CD4-positive, alpha-beta T cell treated with Interleukin-6 at 100 ng/mL for 8 hours (primary cell): ENCODE data around the gene UQCRH.

Experiments
- DNase-seq: peaks from one replicate; pipeline ENCODE4 v3.0.0-alpha.2; 2020; ENCODE audit warnings: mixed read lengths, low spot score

Gene UQCRH

DNA sequence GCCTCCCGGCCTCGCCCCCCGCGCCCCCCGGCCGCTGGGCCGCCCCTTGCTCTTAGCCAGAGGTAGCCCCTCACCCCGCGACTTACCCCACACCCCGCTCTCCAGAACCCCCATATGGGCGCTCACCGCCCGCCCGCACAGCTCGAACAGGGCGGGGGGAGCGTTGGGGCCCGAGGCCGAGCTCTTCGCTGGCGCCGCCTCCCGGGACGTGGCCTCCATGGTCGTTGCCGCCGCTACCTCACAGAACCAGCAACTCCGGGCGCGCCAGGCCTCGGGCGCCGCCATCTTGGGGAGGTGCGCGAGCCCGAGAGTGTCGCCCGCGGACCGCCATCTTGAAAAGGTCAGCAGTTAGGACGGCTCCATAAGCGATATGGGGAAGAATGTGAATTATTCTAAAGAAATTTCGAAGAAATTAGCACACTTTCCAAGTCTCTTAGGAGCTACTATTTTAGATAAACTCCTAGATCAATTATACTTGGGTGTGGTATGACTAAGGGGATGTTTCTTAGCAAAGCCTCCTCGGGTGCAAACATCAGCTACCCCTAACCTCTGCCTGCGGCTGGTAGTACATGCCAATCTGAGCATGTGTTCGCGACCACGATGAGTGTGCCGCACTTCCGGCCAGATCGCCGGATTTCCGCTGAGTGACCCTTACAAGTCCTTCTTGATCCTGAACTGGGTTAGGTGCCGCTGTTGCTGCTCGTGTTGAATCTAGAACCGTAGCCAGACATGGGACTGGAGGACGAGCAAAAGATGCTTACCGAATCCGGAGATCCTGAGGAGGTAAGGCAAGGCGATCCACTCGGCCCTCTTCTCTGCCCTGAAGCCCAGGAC lies at the start of gene UQCRH, which contains the start of gene LRRC41:
Gene UQCRH (plus strand): TSS at position 661 of the 834 bp plus-strand sequence. CDS start 69 bp downstream, at position 730.
Gene LRRC41 (minus strand): TSS at position 579 of the 834 bp plus-strand sequence. CDS start 294 bp downstream, at position 285.
- peak; percentile 91 for DNase-seq

DNA sequence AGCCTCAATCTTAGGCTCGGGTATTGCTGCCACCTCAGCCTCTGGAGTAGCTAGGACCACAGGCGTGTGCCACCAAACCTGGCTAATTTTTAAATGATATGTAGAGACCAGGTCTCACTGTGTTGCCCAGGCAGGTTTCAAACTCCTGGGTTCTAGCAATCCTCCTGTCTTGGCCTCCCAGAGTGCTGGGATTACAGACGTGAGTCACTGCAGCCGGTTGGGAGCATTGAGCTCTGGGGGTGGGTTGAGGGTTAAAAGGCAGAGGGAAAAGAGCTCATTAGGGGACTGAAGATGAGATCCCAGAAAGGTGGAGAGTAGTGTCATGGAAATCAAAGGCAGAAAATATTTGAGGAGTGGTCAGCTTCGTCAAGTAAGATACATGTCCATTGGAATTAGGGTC lies 48.8 kb upstream of the UQCRH start:
- no peak for DNase-seq

DNA sequence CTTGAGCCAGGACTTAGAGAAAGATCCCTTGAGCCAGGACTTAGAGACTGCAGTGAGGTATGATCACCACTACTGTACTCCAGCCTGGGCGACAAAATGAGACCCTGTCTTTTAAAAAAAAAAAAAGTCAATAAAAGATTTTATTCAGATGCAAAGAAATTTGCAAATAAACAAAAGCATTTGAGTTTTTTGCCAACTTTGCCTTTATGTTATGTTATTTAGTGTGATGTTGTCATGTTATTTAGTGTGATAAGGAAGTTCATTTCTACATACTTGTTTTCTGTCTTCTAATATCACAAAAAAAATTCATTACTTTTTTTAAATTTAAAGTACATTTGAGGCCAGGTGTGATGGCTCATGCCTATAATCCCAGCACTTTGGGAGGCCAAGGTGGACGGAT lies 47.0 kb upstream of the UQCRH start:
- no peak for DNase-seq

DNA sequence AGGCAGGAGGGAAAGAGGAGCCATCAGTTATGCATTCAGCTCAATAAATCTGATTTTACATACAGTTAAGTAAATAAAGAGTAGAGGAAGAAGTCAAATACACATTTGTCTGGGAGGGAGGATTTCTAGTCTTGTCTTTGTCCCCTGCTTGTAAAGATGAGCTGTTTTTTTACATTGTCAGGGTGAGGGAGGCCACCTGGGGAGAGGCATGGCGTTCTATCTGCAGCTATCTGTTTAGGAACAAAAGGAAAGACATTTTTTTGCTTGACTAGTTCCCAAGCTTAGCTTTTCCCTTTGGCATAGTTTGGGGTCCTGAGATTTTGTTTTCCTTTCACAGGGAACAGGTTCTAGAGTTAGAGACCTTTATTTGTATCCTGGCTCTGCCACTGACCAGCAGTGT lies 41.0 kb upstream of the UQCRH start:
- no peak for DNase-seq

DNA sequence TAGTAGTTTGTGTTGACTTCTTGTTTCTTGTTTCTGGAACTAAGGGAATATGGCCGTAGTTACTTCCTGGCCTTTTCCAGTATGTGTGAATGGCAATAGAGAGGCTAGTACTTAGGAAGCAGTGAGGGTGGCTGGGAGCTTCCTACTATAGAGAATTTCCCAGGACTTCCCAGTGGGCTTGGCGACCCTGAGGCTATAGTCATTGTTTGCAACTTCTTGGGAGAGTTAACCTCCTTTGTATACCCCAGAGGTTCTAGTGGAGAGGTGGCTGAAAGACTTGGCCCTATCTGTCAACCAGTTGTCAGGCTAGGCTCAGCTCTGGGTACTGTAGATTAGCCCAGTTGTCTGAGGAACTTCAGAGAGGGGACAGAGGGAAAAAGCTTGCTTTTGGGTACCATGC lies 40.4 kb upstream of the UQCRH start:
- no peak for DNase-seq

DNA sequence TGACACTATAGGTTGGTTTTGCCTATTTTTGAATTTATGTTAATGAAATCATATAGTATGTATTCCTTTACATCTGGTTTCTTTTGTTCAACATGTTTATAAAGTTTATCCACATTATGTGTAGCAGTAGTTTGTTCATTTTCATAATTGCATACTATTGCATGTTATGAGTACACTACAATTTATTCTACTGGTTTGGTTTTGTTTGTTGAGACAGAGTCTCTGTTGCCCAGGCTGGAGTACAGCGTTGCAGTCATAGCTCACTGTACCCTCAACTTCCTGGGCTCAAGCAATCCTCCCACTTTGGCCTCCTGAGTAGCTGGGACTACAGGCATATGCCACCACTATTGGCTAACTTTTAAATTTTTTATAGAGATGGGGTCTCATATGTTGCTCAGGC lies 34.9 kb upstream of the UQCRH start:
- no peak for DNase-seq

DNA sequence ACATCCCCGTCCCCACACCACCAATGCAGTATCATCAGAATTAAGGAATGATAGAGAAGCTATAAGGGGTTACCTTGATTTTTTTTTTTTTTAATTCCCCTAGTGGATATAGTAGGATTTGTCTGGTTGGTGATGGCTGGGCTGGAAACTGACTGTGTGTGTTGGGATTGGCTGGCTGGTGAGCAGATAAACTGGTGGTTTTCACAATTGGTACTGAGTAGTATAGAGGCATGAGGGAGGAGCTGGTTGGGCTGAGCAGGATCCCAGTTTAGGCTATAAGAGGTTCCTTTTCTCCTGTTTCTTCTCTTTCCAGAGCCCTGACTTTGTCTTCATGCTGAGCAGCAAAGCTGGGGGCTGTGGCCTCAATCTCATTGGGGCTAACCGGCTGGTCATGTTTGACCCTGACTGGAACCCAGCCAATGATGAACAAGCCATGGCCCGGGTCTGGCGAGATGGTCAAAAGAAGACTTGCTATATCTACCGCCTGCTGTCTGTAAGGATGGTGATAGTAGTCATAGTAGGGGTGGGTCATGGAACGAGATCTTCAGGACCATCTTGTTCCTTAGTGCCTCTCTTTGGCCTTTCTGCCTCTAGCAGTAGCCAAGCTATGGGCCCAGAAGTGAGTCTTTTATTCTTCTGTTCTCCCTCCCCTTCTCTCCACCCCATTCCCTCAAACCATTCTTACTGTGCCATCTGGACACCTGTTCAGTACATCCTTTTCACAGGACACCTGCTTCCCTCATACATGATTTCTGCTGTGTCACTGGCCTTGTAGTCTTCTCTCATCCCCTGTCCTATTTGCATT lies 29.1 kb upstream of the UQCRH start:
- DNase-seq: no peak

DNA sequence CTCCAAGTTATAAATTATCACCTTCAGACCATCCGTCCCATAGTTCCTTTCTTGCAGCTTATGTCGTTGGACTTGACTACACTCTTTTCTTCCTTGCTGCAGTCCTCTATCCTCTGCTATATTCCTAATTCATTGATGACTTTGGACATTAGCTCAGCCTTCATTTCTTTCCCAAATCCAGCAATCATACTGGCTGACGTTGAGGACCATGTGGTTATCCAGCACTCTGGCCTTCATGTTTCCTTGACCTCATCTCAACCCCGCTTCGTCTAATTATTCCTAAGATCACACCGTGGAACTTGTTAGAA lies 28.5 kb upstream of the UQCRH start:
- no peak for DNase-seq

DNA sequence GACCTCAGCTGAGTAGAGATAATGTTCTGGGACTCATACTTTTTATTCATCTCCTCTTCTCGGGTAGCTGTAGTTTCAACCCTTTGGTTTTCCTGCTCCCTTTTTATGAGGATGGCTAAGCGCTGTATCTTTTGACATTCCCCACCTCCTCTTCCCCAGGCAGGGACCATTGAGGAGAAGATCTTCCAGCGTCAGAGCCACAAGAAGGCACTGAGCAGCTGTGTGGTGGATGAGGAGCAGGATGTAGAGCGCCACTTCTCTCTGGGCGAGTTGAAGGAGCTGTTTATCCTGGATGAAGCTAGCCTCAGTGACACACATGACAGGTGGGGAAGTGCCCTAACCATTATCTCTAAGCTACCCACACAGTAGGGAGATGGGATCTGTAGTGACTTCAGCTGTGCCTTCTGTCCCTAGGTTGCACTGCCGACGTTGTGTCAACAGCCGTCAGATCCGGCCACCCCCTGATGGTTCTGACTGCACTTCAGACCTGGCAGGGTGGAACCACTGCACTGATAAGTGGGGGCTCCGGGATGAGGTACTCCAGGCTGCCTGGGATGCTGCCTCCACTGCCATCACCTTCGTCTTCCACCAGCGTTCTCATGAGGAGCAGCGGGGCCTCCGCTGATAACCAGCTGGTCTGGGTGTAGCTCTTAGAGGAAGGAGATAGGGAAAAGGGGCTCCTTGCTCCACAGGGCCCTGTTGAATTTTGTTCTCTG lies 25.7 kb upstream of the UQCRH start:
- no peak for DNase-seq

DNA sequence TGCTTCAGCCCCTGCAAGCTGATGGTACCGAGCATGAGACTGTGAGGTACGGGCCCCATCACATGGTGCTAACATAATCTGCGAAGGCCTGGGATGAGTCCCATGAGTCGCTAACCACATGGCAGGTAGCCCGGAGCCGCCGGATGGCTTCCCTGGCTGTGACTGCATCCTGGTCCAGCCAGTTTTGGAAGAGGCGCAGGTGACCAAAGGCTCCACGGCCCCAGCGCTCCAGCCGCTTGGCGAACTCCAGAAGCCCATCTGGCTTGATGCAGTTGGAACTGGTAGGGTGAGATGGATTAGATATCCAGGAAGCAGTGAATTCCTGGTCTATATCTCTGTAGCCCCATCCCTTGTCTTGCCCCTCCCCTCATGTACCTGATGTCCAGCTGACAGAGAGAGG lies 24.7 kb upstream of the UQCRH start:
- DNase-seq: no peak

DNA sequence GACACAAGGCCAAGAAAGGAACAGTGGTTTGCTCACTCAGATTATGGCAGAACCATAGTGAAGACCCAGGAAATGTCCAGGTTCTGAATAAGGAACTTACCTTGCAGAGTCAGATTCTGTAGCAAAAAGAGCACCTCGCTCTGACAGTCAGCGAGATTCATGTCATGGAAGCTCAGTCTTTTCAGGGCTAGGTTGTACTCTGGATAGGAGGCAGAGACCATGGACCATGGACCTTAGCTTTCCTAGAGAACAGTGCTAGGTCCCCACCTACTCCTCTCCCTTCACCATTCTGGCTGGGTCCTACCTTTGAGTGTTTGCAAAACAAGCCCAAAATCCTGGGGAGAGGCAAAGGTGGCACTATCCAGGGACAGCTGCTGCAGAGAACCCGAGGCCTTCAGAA lies 23.4 kb upstream of the UQCRH start:
- no peak for DNase-seq

DNA sequence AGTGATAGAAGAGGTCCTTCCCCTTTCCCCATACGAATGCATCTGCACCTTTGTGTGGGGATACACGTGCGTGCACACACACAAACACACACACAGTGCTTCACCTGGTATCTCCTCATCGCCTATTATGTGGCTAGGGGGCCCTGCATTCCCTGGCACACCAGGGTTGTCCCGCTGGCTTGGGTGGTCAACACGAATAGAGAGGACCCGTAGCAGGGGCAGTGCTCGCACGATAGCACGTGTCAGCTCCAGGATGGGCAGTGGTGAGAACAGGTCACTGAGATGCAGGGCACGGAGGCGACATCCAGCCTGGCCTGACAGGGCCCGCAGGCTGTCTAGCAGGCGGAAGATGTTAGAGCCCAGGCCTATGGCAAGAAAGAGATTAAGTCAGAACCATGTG lies 22.5 kb upstream of the UQCRH start:
- no peak for DNase-seq

DNA sequence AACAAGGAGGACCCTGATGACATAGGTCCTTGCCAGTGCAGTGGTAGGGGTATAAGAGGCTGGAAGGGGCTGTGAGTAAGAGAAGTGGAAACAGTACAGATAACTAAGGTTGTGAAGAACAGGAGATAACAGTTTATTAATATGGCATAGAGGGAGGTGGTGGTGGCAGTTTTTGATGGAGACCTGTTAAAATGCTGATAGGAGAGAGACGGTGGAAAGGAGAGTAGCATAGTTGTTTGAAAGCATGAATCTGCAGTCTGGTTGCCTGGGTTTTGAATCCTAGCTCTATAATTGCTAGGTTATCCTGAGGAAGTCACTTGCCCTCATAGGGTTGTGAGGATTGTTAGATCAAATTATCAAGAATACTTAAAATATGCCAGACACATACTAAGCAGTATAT lies 19.4 kb upstream of the UQCRH start:
- DNase-seq: no peak

DNA sequence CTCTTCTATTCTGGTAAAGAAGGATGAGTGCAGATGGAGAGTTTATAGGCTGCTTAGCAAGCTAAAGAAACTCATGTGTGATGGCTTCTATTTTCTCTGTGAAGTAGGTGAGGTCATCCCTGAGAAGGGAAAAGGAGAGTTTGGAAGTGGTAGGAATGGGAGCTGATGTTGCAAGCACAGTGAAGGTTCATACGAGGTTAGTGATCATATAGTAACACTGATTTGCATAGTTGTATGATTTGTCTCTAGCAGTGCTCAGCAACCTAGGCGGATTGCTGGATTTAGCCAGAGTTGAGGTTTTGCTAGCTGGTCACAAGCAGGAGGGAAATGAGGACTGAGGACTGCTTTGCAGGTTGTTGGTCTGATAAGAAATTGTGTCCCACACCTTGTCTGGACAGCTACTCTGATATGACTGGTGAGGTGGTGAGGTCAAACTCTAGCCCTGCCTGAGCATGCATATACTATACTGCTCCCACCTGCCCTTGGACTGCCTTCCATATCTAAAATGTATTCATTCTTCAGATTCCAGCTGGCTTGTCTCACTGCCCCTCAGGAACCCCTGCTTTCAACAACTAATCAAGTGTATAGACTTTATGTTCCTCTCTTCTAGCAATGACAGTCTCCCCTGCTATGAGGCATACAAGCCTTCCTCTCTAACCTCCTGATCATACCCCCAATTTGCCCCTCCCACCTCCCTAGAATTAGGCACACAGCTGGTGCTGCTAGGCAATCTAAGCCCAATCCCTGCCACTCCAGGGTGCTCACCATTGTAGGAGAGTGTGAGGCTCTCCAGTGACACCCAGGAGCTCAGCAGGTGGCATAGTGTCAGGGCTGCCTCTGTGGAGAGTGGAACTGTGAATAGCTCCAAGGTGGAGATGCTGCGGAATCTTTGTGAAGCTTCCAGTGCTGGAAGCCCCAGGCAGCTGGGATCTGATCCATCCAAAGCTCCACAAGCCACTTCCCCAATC lies 18.6 kb upstream of the UQCRH start:
- DNase-seq: no peak

DNA sequence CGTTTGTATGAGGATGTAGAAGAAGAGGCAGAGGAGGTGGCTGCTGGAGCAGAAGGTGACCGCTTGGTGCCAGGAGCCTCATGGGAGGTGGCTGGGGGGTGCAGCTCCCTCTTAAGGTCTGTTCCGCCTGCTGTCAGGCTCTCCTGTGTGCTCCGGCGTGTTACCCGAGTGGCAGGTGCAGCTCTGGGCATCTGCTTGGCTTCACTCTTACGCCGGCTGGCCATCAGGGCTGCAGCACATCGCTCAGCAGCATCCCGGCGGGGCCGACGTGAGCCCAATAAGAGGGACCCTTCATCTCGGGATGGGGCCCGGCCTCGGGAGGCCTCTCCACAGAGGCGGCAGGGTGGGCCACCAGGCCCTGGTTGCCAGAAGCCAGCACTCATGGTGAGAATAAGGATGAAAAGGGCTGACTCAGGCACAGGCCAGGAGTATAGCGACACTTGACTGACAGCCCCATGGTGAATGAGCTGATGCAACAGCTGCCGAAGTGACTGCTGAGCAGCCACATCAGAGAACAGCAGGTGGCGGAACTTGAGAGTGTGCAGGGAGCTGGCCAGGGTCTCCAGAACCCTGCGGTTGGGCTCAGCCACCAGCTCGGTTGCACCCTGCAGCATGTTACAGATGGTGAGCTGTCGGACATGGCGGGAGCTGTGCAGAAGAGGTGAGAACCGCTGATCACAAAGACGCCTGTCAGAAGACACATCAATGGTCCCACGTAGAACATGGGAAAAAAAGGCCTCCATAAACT lies 17.6 kb upstream of the UQCRH start:
- DNase-seq: peak; percentile 17

DNA sequence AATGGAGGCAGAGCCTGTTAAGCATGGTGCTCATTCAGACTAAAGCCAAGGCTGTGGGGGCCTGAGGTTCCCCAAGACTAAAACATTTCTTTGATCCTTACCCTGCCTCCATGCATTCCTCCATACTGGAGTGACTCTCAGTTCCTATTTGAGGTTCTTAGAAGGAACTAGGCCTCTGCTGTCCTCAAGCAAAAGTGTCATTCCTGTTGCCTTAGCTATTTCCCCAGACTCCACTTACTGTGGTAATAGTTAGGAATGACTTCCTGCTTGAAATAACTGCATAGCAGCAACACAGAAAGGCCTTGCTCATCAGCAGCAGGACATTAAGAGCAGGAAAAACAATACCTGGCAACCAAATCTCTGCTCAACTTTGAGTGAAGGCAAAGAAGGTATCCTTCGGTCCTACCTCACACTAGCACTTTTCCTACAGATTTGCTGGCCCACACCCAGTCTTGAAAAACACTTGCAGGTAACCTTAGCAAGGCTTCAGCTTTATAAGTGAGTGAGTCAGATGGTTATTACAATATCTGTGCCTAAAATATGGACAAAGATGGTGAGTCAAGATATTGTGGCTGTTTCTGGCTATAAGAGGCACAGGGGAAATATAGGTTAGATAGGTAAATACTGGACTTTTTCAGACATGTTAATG lies 14.9 kb upstream of the UQCRH start:
- no peak for DNase-seq

DNA sequence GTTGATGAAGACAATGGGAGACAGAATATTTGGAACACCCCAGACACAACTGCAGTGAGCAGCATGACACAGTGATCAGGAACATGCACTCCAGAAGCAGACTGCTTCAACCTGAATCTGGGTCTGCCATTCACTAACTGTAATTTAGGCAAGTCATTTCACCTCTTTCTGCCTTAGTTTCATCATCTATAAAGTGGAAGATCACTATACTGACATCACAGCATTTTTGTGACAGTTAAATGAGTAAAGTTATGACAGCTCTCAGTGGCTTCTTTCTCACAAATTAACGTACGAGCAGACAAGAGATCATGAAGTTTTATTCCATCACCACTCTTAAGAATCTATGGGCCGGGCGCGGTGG lies 14.4 kb upstream of the UQCRH start:
- DNase-seq: no peak

DNA sequence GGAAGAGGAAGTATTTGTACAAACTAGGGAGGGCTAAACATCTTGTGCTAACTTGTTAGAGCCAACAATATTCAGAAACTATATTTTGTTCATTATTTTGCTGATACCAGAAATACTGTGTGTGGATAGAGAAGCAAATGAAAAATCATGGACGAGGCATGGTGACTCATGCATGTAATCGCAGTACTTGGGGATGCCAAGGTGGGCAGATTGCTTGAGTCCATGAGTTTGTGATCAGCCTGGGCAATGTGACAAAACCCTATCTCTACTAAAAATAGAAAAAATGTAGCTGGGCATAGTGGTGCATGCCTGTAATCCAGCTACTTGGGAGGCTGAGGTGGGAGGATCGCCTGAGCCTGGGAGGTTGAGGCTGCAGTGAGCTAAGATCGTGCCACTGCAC lies 13.5 kb upstream of the UQCRH start:
- no peak for DNase-seq

DNA sequence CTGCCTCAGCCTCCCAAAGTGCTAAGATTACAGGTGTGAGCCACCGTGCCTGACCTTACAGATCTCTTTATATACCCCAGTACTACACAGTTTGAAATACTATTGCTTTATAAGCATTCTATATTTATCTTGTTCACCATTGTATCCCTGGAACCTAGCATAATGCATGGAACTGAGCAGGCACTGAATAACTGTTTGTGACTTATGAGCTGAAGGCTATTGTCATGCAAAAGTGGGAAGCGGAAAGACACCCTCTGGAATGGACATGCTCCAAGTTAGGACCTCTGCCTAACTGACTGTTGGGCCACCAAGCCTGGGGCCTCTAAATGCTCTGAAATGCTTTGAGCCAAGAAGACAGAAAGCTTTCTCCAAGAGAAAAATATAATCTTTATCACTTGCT lies 8.2 kb upstream of the UQCRH start:
- DNase-seq: no peak

DNA sequence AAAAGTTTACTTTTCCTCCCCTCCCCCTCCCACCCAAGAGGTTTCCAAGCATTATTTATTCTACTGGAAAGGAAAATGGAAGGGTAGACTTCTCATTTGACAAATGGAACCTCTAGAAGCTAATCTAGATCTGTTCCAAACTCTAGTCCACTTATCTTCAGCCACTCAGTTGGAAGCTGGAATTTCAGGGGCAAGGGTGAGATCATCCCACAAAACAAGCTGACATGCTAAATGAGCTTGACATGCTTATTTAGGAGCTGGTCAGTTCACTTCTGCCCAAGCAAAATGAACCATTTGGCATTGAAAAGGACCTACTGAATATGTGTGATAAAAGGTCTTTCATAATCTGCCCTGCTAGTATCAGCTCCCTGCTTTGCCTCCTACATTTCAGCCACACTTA lies 5.1 kb upstream of the UQCRH start:
- DNase-seq: no peak
